T-helper 17 cell (primary cell): ENCODE results near the gene EMID1. TPM values are rescaled to one million over a fixed set of nuclear protein-coding genes. Genes with fewer than 3 reads are reported as not detected.
"Not testable (repeated sequence)": the region's sequence is repeated elsewhere in the genome, so short reads cannot be mapped to it uniquely, and the experiment has no call there.

ENCODE experiments used
- ATAC-seq: fragments of 150-1000 bp; cut with Tn5 transposase; 2 replicates; pipeline ENCODE4 v1.10.0; 2021; ENCODE audit warnings: mild to moderate bottlenecking, moderate library complexity
- DNase-seq, 3 donors: peaks; one replicate each; pipeline versions ENCODE4 v3.0.0 to v3.0.0-alpha.2; 2020 to 2021
- H3K9me3 ChIP-seq: one replicate; pipeline ENCODE4 v1.7.0; 2013; ENCODE audit warnings: low read length, mild to moderate bottlenecking; ENCODE audit not compliant: control insufficient read depth, poor library complexity, severe bottlenecking
- H3K27ac Mint-ChIP-seq: one replicate; pipeline ENCODE4 v1.8.0; 2022; ENCODE audit warnings: mild to moderate bottlenecking, moderate library complexity, mixed read lengths
- H3K27me3 Mint-ChIP-seq: one replicate; pipeline ENCODE4 v1.8.0; 2022; ENCODE audit warnings: mixed read lengths
- H3K36me3 Mint-ChIP-seq: one replicate; pipeline ENCODE4 v1.8.0; 2022; ENCODE audit warnings: low read depth, mixed read lengths
- H3K4me1 Mint-ChIP-seq: one replicate; pipeline ENCODE4 v1.8.0; 2022; ENCODE audit warnings: mild to moderate bottlenecking, mixed read lengths
- H3K4me3 Mint-ChIP-seq: one replicate; pipeline ENCODE4 v1.8.0; 2022; ENCODE audit warnings: mild to moderate bottlenecking, moderate library complexity, mixed read lengths
- total RNA-seq, 4 donors: library from RNA in 2 of 4; stranded (reverse) in 2 of 4; gene quantifications; one replicate each; pipeline ENCODE4 v1.2.3 and lab custom pipeline; 2022 to 2026

Gene EMID1
- total RNA-seq, 2 donors from 2014 or later, result not detected

GRCh38 chr22:29218758-29219408, 13.2 kb downstream of the EMID1 start:
- ATAC-seq (no peak), DNase-seq (no peak)
- Mint-ChIP-seq H3K36me3 (no peaks in the 10 kb centered on the region), H3K4me1 (peaks cover 2% of the 10 kb centered on the region), H3K27me3 (peaks cover 4% of the 10 kb centered on the region), H3K4me3 (no peak overlapping the region), H3K27ac (no peak overlapping the region)
- no peaks in the 10 kb centered on the region for H3K9me3 ChIP-seq

GRCh38 chr22:29219409-29219782, 13.7 kb downstream of the EMID1 start:
- not testable (repeated sequence) for H3K4me3 Mint-ChIP-seq, H3K27me3 Mint-ChIP-seq, H3K4me1 Mint-ChIP-seq, H3K27ac Mint-ChIP-seq, DNase-seq, H3K9me3 ChIP-seq, ATAC-seq, H3K36me3 Mint-ChIP-seq

- no peak overlapping the region for H3K27ac Mint-ChIP-seq
- H3K9me3 ChIP-seq, result no peaks in the 10 kb centered on the region
- no peaks in the 10 kb centered on the region for H3K36me3 Mint-ChIP-seq
- no peak overlapping the region for H3K4me3 Mint-ChIP-seq
- no peaks in the 10 kb centered on the region for H3K27me3 Mint-ChIP-seq
- no peak for DNase-seq
- peaks cover 2% of the 10 kb centered on the region for H3K4me1 Mint-ChIP-seq
- no peak for ATAC-seq
Observed at GRCh38 chr22:29219881-29220670, 14.4 kb downstream of the EMID1 start.

GRCh38 chr22:29224121-29224858, 18.6 kb downstream of the EMID1 start:
- no peaks in the 10 kb centered on the region for H3K9me3 ChIP-seq
- no peaks in the 10 kb centered on the region for H3K27me3 Mint-ChIP-seq
- DNase-seq, result no peak
- H3K36me3 Mint-ChIP-seq, result no peaks in the 10 kb centered on the region
- no peaks in the 10 kb centered on the region for H3K4me1 Mint-ChIP-seq
- no peak overlapping the region for H3K27ac Mint-ChIP-seq
- ATAC-seq, result no peak
- H3K4me3 Mint-ChIP-seq, result no peak overlapping the region

- ATAC-seq, result no peak
- no peaks in the 10 kb centered on the region for H3K4me1 Mint-ChIP-seq
- H3K4me3 Mint-ChIP-seq, result no peak overlapping the region
- no peak for DNase-seq
- no peak overlapping the region for H3K27ac Mint-ChIP-seq
- H3K27me3 Mint-ChIP-seq, result no peaks in the 10 kb centered on the region
- H3K9me3 ChIP-seq, result no peaks in the 10 kb centered on the region
- no peaks in the 10 kb centered on the region for H3K36me3 Mint-ChIP-seq
Observed at GRCh38 chr22:29224859-29225410, 19.2 kb downstream of the EMID1 start.

- H3K4me3 Mint-ChIP-seq, result no peak overlapping the region
- ATAC-seq (no peak), DNase-seq (no peak)
- H3K27me3 Mint-ChIP-seq, result no peaks in the 10 kb centered on the region
- H3K36me3 Mint-ChIP-seq, result no peaks in the 10 kb centered on the region
- H3K27ac Mint-ChIP-seq, result no peak overlapping the region
- no peaks in the 10 kb centered on the region for H3K4me1 Mint-ChIP-seq
- H3K9me3 ChIP-seq, result no peaks in the 10 kb centered on the region
Observed at GRCh38 chr22:29225422-29226090, 19.9 kb downstream of the EMID1 start.

- no peak for DNase-seq
- no peak for ATAC-seq
- no peak overlapping the region for H3K27ac Mint-ChIP-seq
- no peaks in the 10 kb centered on the region for H3K27me3 Mint-ChIP-seq
- H3K36me3 Mint-ChIP-seq, result no peaks in the 10 kb centered on the region
- H3K4me1 Mint-ChIP-seq, result no peaks in the 10 kb centered on the region
- H3K4me3 Mint-ChIP-seq, result no peak overlapping the region
- H3K9me3 ChIP-seq, result no peaks in the 10 kb centered on the region
Observed at GRCh38 chr22:29226351-29226981, 20.8 kb downstream of the EMID1 start.

GRCh38 chr22:29230972-29231875, 25.5 kb downstream of the EMID1 start:
- Mint-ChIP-seq H3K4me3 (no peak overlapping the region), H3K4me1 (no peaks in the 10 kb centered on the region), H3K27ac (no peak overlapping the region), H3K27me3 (no peaks in the 10 kb centered on the region), H3K36me3 (no peaks in the 10 kb centered on the region)
- ATAC-seq (no peak), DNase-seq (no peak)
- H3K9me3 ChIP-seq, result no peaks in the 10 kb centered on the region

- Mint-ChIP-seq H3K4me3 (no peak overlapping the region), H3K4me1 (no peaks in the 10 kb centered on the region), H3K36me3 (no peaks in the 10 kb centered on the region), H3K27me3 (no peaks in the 10 kb centered on the region), H3K27ac (no peak overlapping the region)
- H3K9me3 ChIP-seq, result no peaks in the 10 kb centered on the region
- no peak for DNase-seq
- no peak for ATAC-seq
Observed at GRCh38 chr22:29231971-29232959, 26.6 kb downstream of the EMID1 start.

GRCh38 chr22:29233277-29233877, 27.7 kb downstream of the EMID1 start:
- no peaks in the 10 kb centered on the region for H3K36me3 Mint-ChIP-seq
- H3K4me3 Mint-ChIP-seq, result no peak overlapping the region
- ATAC-seq (no peak), DNase-seq (no peak)
- H3K4me1 Mint-ChIP-seq, result no peaks in the 10 kb centered on the region
- no peaks in the 10 kb centered on the region for H3K9me3 ChIP-seq
- no peak overlapping the region for H3K27ac Mint-ChIP-seq
- no peaks in the 10 kb centered on the region for H3K27me3 Mint-ChIP-seq

- H3K4me1 Mint-ChIP-seq, H3K27ac Mint-ChIP-seq, ATAC-seq, H3K9me3 ChIP-seq, H3K36me3 Mint-ChIP-seq, DNase-seq, H3K4me3 Mint-ChIP-seq: not testable (repeated sequence)
- peaks cover 17% of the 10 kb centered on the region for H3K27me3 Mint-ChIP-seq
Observed at GRCh38 chr22:29240481-29240880, 34.8 kb downstream of the EMID1 start.
